COLO668 (cell line): ENCODE results near the gene TRPM3.

Experiments
- DNase-seq: peaks from one replicate; lab custom pipeline; 2025; ENCODE audit not compliant: unreplicated experiment; lab: John Stamatoyannopoulos, UW

TRPM3 gene

DNA sequence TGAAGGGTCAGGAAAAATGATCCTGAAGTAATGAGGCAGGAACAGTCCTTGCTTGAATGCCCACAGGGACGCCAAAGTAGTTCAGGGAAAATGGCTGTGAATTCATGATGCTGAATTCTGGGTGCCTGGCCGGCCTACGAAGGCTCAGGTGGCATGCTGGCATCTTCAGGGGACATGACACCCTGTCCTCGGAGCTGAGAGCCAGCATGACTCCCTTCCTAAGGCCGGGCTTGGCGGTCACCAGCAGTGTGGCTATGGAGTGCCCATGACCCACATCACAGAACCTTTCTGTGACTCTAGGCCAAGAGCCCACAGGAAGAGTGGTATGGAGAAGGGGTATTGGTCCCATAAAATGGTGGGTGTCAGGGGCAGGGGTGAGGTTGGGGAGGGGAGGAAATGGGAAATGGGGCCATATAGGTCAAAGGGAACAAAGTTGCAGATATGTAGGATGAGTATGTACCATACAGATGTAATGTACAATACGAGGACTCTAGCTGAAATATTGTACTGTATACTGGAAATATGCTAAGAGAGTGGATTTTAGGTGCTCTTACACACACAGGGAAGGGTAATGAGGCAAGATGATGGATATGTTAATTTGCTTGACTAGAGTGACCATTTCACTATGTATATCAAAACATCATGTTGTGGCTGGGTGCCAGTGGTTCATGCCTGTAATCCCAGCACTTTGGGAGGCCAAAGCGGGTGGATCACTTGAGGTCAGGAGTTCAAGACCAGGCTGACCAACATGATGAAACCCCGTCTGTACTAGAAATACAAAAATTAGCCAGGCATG, 504.2 kb downstream of the TRPM3 start:
- DNase-seq = no peak

DNA sequence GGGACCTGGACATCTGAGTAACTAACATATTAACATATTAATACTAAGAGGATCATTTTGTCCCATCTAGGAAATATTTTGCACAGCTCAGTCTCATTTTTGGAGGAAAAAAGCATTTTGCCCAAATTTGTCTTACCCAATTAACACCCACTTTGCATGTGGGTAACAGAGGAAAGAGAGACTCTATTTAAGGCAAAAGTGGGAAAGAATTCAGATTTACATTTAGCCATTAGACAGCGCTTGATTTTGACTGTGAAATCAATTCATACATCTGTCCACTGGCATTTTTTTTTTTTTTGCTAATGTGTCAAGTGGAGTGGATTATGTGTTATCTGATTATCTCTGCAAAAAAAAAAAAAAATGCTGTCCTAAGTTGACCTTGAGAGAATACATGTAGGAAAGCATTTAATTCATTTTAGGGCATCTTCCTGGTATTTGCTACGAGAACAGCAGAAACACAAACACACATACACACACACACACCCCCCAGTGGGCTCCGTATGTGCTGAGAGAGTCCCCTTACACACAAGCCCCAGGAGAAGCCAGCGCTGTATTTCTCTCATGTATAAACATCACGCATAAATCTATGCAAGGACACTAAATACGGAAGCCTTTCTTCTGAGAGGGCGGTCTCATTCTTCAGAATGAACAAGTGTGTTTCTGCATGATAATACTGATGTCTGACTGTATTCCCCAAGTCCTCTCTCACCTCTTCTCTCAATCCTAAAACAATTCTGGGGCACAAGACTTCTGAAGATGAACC, 505.0 kb downstream of the TRPM3 start:
- no peak for DNase-seq

- DNase-seq = no peak
Measured at GRCh38 chr9:70615464-70616138, 505.8 kb downstream of the TRPM3 start.

GRCh38 chr9:70614786-70615463, 506.5 kb downstream of the TRPM3 start:
- DNase-seq = no peak

GRCh38 chr9:70613024-70613768, 508.2 kb downstream of the TRPM3 start:
- DNase-seq = no peak

DNA sequence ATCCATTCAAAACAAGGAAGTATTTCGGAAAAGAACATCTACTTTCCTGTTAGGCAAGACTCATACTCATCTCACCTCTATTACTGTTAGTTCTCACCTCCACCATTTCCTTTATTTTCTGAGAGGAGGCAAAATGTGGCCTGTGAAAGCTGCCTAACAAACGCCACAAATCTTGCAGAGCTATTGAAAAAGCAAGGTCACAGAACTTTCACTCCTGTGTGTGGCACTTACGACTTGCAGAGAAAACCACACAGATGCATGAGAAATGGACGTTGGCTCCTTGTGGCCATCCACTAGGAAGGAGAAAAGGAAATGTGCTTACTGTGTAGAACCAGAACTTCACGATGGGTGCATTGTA, 511.2 kb downstream of the TRPM3 start:
- DNase-seq = no peak

- DNase-seq = no peak
Measured at GRCh38 chr9:70609542-70610286, 511.7 kb downstream of the TRPM3 start.

DNA sequence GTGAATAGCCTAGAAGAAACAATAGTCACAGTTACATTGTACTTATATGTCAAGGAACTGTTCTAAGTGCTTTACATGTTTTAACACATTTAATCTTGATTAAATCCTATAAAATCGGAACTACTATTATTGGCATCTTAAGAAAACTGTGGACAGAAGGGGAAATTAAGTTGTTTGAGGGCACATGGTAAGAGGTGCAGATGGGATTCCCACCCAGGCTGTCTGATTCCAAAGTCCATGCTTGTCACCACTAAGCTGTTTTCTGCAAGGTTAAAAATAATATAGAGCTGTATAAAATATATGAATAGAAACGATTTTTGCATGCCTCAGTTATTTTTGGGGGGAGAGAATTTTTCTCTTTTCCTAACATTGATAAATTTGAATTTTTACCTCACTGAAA, 512.4 kb downstream of the TRPM3 start:
- DNase-seq = no peak

GRCh38 chr9:70607926-70608325, 513.5 kb downstream of the TRPM3 start:
- no peak for DNase-seq

GRCh38 chr9:70607329-70607728, 514.1 kb downstream of the TRPM3 start:
- no peak for DNase-seq

- no peak for DNase-seq
Measured at GRCh38 chr9:70603020-70603411, 518.4 kb downstream of the TRPM3 start.

GRCh38 chr9:70602321-70603019, 519.0 kb downstream of the TRPM3 start:
- peak; percentile 31 for DNase-seq

GRCh38 chr9:70601000-70601951, 520.1 kb downstream of the TRPM3 start:
- DNase-seq = peak; percentile 14

GRCh38 chr9:70600506-70600905, 520.9 kb downstream of the TRPM3 start:
- no peak for DNase-seq

DNA sequence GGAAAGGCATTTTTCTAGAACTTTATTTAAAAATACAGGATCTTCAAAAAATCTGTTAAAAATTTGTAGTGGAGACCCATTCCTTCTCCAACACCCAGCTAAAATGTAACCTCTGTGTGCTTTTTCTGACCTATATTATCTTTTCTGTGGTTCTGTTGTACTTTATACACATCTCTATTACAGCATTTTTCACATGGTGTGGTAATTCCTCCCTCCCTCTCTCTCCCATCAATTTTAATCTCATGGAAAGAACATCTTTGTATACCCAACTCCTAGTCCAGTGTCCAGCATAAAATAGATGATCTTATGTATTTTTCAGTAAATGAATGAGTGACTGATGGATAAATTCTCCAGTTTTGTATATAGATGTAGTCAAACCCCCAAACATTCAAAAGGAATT, 523.5 kb downstream of the TRPM3 start:
- DNase-seq = no peak

- DNase-seq = no peak
Measured at GRCh38 chr9:70595211-70595610, 526.2 kb downstream of the TRPM3 start.

DNA sequence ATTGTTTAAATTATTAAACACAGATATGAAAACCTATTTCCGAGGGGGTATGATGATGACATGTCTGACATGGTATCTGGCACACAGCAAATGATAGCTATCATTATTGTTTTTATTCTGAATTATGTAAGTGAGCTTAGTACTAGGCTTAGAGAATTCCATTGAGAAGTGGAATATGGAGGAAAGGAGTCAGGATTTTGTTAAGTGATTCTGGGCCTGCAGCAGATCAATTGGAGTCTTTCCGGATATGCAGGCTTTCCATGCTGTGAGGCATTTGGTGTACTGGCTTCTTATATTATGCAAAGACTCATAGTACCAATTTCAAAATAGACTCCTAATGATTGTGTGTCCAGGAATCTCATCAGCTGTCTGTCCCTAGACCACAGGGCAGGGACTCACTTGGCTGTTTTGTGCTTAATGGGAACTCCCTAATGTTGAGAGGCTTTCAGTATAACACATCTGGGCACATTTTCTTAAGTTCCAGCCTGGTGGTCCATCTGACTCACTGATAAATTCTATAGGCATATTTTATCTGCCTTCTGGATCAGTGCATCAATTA, 527.0 kb downstream of the TRPM3 start:
- no peak for DNase-seq

DNA sequence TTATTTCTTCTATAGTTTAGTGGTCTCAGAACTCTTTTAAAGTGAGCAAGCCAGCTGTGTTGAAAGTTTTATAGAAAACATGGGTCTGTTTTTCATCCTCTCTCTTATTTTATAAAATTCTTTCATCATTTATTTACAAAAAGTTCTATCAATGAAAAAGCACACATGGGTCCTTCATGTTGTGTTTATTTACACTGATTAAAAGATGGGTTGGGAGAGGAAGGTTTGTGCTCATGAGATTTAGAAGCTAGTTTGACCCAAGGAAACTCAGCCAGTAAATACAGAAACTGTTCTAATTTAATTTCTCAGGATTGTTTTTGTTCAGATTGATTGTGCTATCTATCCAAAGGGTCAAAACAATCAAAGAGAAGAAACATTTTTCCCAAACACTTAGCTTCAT, 528.2 kb downstream of the TRPM3 start:
- DNase-seq = no peak
